Measurements from ENCODE around the gene KCTD2. TPM values are rescaled to one million over a fixed set of nuclear protein-coding genes. Genes with fewer than 3 reads are reported as not detected.

The KCTD2 gene
- polyA plus RNA-seq, 1 of the 3 experiments (the other 2 are of a cell fraction) = 27.5 TPM

GRCh38 chr17:75109407-75110233 lies 62.6 kb downstream of the KCTD2 start, which contains the start of gene ARMC7:
ARMC7 (plus strand) TSS chr17:75109969; CDS start chr17:75110289, 320 bp downstream.
- Histone ChIP-seq H3K79me2 (ENCODE audit: insufficient read depth) (peaks cover 10% of the 10 kb centered on the region; the same call in 1 of the 2 replicates), H3K9me3 (no peaks in the 10 kb centered on the region), H3K36me3 (replicated peaks in 1 of 2; ENCODE audit: control insufficient read depth in 1 of 2, insufficient read depth in 2 of 2, low read length in 1 of 2) (peaks cover 0 to 2% of the 10 kb centered on the region in 2 experiments), H4K20me1 (ENCODE audit: insufficient read depth) (no peaks in the 10 kb centered on the region), H3K9ac (peak within 1 kb of the TSS; percentile 66; the same call in 1 of the 2 replicates), H2AFZ (ENCODE audit: low read depth) (peak within 1 kb of the TSS; percentile 98), H3F3A (replicated peaks; ENCODE audit: insufficient read depth) (peaks cover 16% of the 10 kb centered on the region), H3K9me2 (no peaks in the 10 kb centered on the region), H3K4me3 (ENCODE audit: low read depth in 2 of 2, low read length in 1 of 2) (peak within 1 kb of the TSS; percentile 67 to 75), H3K27ac (ENCODE audit: low read depth in 2 of 2, low read length in 1 of 2) (peak within 1 kb of the TSS in 1 of 2 experiments; percentile 60; a peak in 2 of 4 replicates), H3K4me1 (ENCODE audit: control insufficient read depth in 1 of 2, insufficient read depth in 2 of 2, low read depth in 1 of 2, low read length in 1 of 2) (peaks cover 0 to 25% of the 10 kb centered on the region in 2 experiments; a peak in 1 of 4 replicates), H3K4me2 (peak within 1 kb of the TSS; percentile 94), H3K27me3 (ENCODE audit: insufficient read depth) (no peaks in the 10 kb centered on the region)
- WGBS (ENCODE audit: low lambda C conversion rate) = 3% methylated on average over 46 of the region's 68 CpGs
- ChIA-PET POLR2A (interaction anchor here (0.6 to 2.9 kb wide), 10 partner anchors 13 to 600 kb away, joined by 3 to 12 read pairs (median 4); partner anchors contain the start of genes CDR2L, JPT1, NT5C and NUP85), CTCF (interaction anchor here (0.8 to 11.4 kb wide), 7 partner anchors 8 to 162 kb away, joined by 3 to 422 read pairs (median 4); partner anchors contain the start of genes MIF4GD, NT5C and NUP85)
- peak; percentile 100 for DNase-seq
- peak; percentile 93 for TF ChIP-seq POLR2AphosphoS5 (IDR thresholded peaks at IDR 0.05; ENCODE audit: low read depth, low read length)
- TF ChIP-seq YY1 (IDR thresholded peaks at IDR 0.05; ENCODE audit: low read depth) = peak; percentile 16; the same call in 1 of the 2 replicates
- TF ChIP-seq MAX (IDR thresholded peaks at IDR 0.05; ENCODE audit: low read depth) = peak; percentile 91
- peak; percentile 49 for TF ChIP-seq SIN3A (IDR thresholded peaks at IDR 0.05; ENCODE audit: borderline replicate concordance, low read depth, low read length)
- TF ChIP-seq RCOR1 (IDR thresholded peaks at IDR 0.05; ENCODE audit: low read length) = peak; percentile 66
- no peak for TF ChIP-seq TEAD4 (IDR thresholded peaks at IDR 0.05; ENCODE audit: borderline replicate concordance, insufficient read depth)
- TF ChIP-seq IRF3 (IDR thresholded peaks at IDR 0.05; ENCODE audit: low read depth, low read length) = no peak
- TF ChIP-seq TAF1 (IDR thresholded peaks at IDR 0.05; ENCODE audit: borderline replicate concordance, low read depth, low read length) = peak; percentile 67
- peak; percentile 96 for TF ChIP-seq NRF1 (IDR thresholded peaks at IDR 0.05; ENCODE audit: low read depth, low read length)
- no peak for TF ChIP-seq ZBTB33 (IDR thresholded peaks at IDR 0.05; ENCODE audit: borderline replicate concordance, low read depth)
- 0 out of 2 replicates have a peak, but pooled peaks have one; percentile 9 for TF ChIP-seq RFX5 (IDR thresholded peaks at IDR 0.05; ENCODE audit: low read length)
- peak; percentile 45 for TF ChIP-seq CHD2 (IDR thresholded peaks at IDR 0.05; ENCODE audit: low read length, partially characterized antibody)
- peak; percentile 88 for TF ChIP-seq MXI1 (IDR thresholded peaks at IDR 0.05; ENCODE audit: low read depth, low read length)
- peak; percentile 62 for TF ChIP-seq ELF1 (IDR thresholded peaks at IDR 0.05)
- TF ChIP-seq SMC3 (IDR thresholded peaks at IDR 0.05; ENCODE audit: low read depth, low read length) = no peak
- TF ChIP-seq GABPA (IDR thresholded peaks at IDR 0.05; ENCODE audit: low read depth) = peak; percentile 79
